DOHH2 (cell line): Measurements from ENCODE around the gene CES2.

Experiments
- EZH2phosphoT487 ChIP-seq: fragments of 200-600 bp; sonication (generic); IDR thresholded peaks from 2 replicates; pipeline ENCODE4 v1.6.1; 2017; ENCODE audit warnings: borderline replicate concordance, mild to moderate bottlenecking, antibody characterized with exemption, low read length, moderate library complexity, mixed read lengths
- TF ChIP-seq, protein P1 (sequence below): fragments of 200-600 bp; sonication (generic); IDR thresholded peaks from one replicate; pipeline ENCODE4 v1.5.1; 2014; ENCODE audit warnings: antibody characterized with exemption, mild to moderate bottlenecking, low read depth, low read length; ENCODE audit not compliant: poor library complexity, severe bottlenecking

DNA sequence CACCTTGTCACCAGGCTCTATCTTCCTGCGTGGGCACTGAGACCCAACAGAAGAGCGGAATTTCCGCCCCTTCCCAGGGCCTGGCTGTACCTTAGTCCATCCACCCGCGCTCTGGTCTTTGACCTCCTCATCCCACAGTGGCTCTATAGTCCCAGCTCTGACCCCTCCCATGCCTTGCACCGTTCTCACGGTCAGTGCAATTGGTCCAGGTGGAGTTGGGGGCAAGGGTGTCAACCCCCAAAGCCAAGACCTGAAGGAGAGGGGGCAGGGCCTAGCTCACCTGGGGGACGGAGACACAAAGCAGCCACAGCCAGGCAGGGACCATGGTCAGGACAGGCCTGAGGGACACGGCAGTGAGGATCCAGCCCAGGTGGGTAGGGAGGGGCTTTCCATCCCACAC is 17.6 kb upstream of the CES2 start:
- TF ChIP-seq, protein P1, sequence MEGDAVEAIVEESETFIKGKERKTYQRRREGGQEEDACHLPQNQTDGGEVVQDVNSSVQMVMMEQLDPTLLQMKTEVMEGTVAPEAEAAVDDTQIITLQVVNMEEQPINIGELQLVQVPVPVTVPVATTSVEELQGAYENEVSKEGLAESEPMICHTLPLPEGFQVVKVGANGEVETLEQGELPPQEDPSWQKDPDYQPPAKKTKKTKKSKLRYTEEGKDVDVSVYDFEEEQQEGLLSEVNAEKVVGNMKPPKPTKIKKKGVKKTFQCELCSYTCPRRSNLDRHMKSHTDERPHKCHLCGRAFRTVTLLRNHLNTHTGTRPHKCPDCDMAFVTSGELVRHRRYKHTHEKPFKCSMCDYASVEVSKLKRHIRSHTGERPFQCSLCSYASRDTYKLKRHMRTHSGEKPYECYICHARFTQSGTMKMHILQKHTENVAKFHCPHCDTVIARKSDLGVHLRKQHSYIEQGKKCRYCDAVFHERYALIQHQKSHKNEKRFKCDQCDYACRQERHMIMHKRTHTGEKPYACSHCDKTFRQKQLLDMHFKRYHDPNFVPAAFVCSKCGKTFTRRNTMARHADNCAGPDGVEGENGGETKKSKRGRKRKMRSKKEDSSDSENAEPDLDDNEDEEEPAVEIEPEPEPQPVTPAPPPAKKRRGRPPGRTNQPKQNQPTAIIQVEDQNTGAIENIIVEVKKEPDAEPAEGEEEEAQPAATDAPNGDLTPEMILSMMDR = no peak
- TF ChIP-seq EZH2phosphoT487 = no peak
